ENCODE results near the gene YIF1A. TPM values are rescaled to one million over a fixed set of nuclear protein-coding genes. Genes with fewer than 3 reads are reported as not detected.

The YIF1A gene
- total RNA-seq, 4 donors from 2014 or later, result 77.7 to 168 (median 118) TPM

Other genes starting within 250 kb of the YIF1A start
- gene GAL3ST3, start 240.0 kb downstream of the YIF1A start, total RNA-seq, result 100 to 1,000 TPM in 2 of 4 donors, 10 to 100 TPM in 2; 49.2 to 154 (median 118) TPM
- 100 to 1,000 TPM; 149 to 231 (median 158) TPM for gene SF3B2, start 236.8 kb downstream of the YIF1A start, total RNA-seq
- 10 to 100 TPM; 39.6 to 67.7 (median 59.7) TPM for gene PACS1, start 218.9 kb downstream of the YIF1A start, total RNA-seq
- gene KLC2, start 31.4 kb downstream of the YIF1A start, total RNA-seq, result 10 to 100 TPM; 13.0 to 26.0 (median 15.9) TPM
- gene RAB1B, start 20.5 kb downstream of the YIF1A start, total RNA-seq, result 100 to 1,000 TPM; 122 to 166 (median 130) TPM
- gene CNIH2, start 11.0 kb downstream of the YIF1A start, total RNA-seq, result not detected
- gene TMEM151A, start 2.8 kb upstream of the YIF1A start, total RNA-seq, result 1 to 10 TPM in 1 of 4 donors, under 1 TPM in 2, not detected in 1; 0.20 to 1.1 (median 0.22) TPM
- 10 to 100 TPM in 1 of 4 donors, 1 to 10 TPM in 3; 4.6 to 24.8 (median 6.6) TPM for gene CD248, start 27.9 kb upstream of the YIF1A start, total RNA-seq
- 1 to 10 TPM; 1.3 to 7.9 (median 2.2) TPM for gene RIN1, start 47.3 kb upstream of the YIF1A start, total RNA-seq
- gene BRMS1, start 56.0 kb upstream of the YIF1A start, total RNA-seq, result 10 to 100 TPM; 41.4 to 64.4 (median 53.8) TPM
- gene B4GAT1, start 58.5 kb upstream of the YIF1A start, total RNA-seq, result 10 to 100 TPM; 41.1 to 67.2 (median 49.5) TPM
- gene SLC29A2, start 82.6 kb upstream of the YIF1A start, total RNA-seq, result 10 to 100 TPM in 2 of 4 donors, 1 to 10 TPM in 2; 5.0 to 11.4 (median 8.3) TPM
- gene NPAS4, start 131.9 kb upstream of the YIF1A start, total RNA-seq, result not detected
- 10 to 100 TPM; 35.5 to 58.3 (median 39.7) TPM for gene MRPL11, start 149.7 kb upstream of the YIF1A start, total RNA-seq
- 10 to 100 TPM; 11.4 to 21.8 (median 14.7) TPM for gene PELI3, start 177.8 kb upstream of the YIF1A start, total RNA-seq
- gene DPP3, start 191.3 kb upstream of the YIF1A start, total RNA-seq, result 10 to 100 TPM; 10.9 to 38.7 (median 35.8) TPM
- 100 to 1,000 TPM in 3 of 4 donors, 10 to 100 TPM in 1; 83.2 to 200 (median 165) TPM for gene BBS1, start 221.5 kb upstream of the YIF1A start, total RNA-seq